ENCODE data around the gene MLH1. TPM values are rescaled to one million over a fixed set of nuclear protein-coding genes. Genes with fewer than 3 reads are reported as not detected.

MLH1 gene
- total and polyA plus RNA-seq, 10 of the 15 experiments (the other 5 are each of a cell fraction or from before 2014, with no cell fraction given): 58.6 to 109 (median 81.4) TPM

- TF ChIP-seq ZBTB40 (IDR thresholded peaks at IDR 0.05; ENCODE audit: borderline replicate concordance): peak; percentile 89; the same call in 1 of the 2 replicates
- TF ChIP-seq PKNOX1 (IDR thresholded peaks at IDR 0.05): peak; percentile 100
- peak; percentile 43; the same call in 1 of the 2 replicates for TF ChIP-seq POLR2AphosphoS2 (IDR thresholded peaks at IDR 0.05; ENCODE audit: low read depth, low read length)
- TF ChIP-seq SP1 (IDR thresholded peaks at IDR 0.05; ENCODE audit: low read depth, low read length): peak; percentile 94
- TF ChIP-seq RELB (IDR thresholded peaks at IDR 0.05; ENCODE audit: low read depth): peak; percentile 36
- peak; percentile 31; the same call in 1 of the 2 replicates for TF ChIP-seq RAD51 (IDR thresholded peaks at IDR 0.05)
- TF ChIP-seq ESRRA (IDR thresholded peaks at IDR 0.05; ENCODE audit: low read length): peak; percentile 66; the same call in 1 of the 2 replicates
- peak; percentile 44; the same call in 1 of the 2 replicates for TF ChIP-seq MLLT1 (IDR thresholded peaks at IDR 0.05)
- TF ChIP-seq ATF3 (IDR thresholded peaks at IDR 0.05; ENCODE audit: borderline replicate concordance, extremely low read depth, low read depth, low read length): no peak
- TF ChIP-seq BHLHE40 (IDR thresholded peaks at IDR 0.05; ENCODE audit: borderline replicate concordance in 1 of 2, low read depth in 2 of 2, low read length in 1 of 2): peak; percentile 95 to 97
- TF ChIP-seq SREBF2 (IDR thresholded peaks at IDR 0.05; ENCODE audit: low read length): no peak
- TF ChIP-seq EP300 (IDR thresholded peaks at IDR 0.05; ENCODE audit: borderline replicate concordance in 1 of 2, control insufficient read depth in 1 of 2, low read depth in 2 of 2, low read length in 2 of 2): no peak
- no peak for TF ChIP-seq ZBTB11 (CRISPR knock-in tag; IDR thresholded peaks at IDR 0.05)
Observed at GRCh38 chr3:36993326-36994283, at the start of gene MLH1 (continued).

All from GM12878 (cell line).